GM04503 (cell line): ENCODE data around the gene CAMTA1.

Experiments
- DNase-seq: peaks from one replicate; pipeline ENCODE4 v3.0.0-alpha.2; 2012; ENCODE audit warnings: low read depth

Gene CAMTA1

DNA sequence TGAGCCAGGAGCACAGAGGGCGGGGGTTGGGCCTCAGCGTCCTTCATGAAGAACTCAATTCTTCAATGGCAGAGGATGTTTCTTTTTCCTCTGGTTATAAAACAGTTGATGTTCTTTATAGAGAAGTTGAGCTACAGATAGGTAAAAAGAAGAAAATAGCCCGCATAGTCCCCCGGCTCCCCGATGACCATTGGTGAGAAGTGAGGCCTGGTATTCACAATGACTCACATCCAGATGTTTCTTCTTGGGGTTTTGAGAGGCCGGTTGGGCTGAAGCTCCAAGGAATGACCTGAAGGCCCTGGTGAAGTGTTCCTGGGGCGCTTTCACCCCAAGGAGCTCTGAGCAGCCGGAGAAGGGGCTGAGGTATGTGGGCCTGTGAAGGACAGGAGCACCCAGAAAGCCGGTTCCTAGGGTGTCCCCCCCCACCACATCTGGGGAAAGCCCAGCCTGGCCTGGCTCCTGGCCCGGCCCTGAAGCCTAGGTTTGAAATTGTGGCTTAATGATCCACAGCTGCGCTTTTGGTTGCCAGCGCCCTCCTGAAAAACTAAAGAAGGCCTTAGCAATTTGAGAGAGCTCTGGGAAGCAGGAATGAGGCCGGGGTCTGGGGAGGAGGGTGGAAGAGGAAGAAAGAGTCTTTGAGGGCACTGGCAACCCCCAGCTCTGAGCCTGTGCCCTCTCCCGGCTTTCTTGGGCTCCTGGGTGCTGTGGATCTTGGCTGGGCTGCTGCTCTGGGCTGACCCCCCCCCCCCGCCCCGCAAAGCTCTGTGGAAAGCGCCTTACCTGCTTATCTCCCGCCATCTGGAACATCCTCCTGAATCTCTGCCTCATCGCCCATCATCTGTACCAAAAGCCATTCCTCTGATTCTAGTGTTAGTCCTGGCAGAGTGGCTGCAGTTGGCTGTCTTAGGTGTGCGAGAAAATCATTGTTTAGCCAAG is 444.7 kb downstream of the CAMTA1 start:
- DNase-seq, result no peak

GRCh38 chr1:7232441-7233236 is 447.4 kb downstream of the CAMTA1 start:
- DNase-seq, result no peak

GRCh38 chr1:7233237-7233540 is 447.9 kb downstream of the CAMTA1 start:
- DNase-seq, result no peak

DNA sequence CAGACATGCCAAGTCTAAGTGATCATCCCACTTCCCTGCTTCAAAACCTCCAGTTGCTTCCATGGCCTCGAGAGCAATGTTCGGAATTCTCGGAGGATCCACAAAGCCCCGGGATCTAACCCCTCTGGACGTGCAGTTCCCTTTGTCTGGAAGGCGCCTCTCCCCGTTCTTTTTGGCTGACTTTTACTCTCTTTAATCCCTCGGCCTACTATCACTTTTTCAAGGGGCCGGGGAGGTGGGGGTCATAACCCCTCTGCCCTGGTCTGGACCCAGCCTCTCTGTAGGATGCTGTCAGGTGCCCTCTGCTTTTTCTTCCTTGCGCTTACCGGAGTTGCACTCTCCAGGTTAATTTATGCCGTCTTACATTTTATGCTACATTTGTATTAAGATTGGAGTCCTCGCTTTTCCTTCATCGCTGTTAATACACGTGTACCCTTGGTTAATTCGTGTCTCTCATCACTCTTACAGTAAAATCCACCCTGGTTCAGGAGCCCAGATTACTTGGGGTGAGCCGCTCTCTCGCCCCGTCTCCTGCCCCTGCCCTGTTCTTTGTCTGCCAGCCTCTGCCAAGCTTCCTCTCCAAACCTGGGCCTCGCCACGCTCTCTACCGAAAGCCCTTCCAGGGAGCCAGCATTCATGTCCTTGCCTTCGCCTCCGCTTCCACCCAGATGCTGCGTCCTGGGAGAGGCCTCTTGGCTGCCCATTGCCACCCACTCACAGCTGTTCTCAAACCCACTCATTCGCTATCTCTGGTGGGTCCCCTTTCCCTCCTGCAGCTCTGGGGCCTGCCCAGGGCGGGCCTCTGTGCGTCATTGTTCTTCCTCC is 448.6 kb downstream of the CAMTA1 start:
- DNase-seq, result no peak

DNA sequence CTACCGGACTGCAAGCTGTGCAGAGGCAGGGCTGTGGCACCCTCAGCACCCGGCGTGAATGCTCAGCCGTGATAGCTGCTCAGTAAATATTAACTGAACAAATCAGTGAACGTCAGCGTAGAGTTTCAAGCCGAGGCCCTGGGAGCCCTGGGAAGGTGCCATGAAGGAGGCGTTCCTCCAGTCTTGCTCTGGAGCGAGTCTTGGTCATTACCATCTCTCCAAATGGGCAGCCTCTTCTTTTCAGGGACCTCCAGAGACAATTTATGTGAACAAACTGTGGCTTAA is 449.2 kb downstream of the CAMTA1 start:
- DNase-seq, result no peak

- DNase-seq, result no peak
These were observed 450.7 kb downstream of the CAMTA1 start for GRCh38 chr1:7235871-7236517.

DNA sequence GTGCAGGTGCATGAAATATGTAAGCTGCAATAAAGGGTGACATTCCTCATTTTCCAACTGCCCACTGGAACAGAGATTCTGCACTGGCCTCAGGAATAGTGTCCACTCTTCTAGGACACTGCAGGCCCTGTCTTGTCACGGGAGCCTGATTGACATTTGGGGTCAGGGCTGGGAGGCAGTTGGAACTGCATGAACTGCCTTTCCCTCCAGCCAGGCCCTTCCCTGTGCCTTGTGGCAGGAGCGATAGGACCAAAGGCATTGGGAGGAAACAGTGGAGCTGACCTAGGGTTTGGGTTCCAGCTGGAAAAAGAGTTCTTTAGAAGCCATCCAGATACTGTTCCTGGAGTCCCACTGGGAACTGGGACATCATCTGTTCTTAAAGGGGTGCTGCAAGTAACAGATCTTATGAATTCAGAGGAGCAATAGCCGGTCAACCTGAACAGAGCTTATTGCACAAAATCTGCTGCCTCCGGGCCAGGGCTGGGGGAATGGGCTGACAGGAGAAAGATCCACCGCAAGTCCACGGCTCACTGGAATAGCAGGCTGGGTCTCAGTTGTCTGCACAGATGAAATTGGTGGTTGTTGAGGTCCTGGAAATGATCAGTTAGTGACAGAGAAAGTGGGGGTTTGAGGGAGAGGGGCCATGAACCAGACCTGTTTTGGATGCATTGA is 451.7 kb downstream of the CAMTA1 start:
- no peak for DNase-seq

DNA sequence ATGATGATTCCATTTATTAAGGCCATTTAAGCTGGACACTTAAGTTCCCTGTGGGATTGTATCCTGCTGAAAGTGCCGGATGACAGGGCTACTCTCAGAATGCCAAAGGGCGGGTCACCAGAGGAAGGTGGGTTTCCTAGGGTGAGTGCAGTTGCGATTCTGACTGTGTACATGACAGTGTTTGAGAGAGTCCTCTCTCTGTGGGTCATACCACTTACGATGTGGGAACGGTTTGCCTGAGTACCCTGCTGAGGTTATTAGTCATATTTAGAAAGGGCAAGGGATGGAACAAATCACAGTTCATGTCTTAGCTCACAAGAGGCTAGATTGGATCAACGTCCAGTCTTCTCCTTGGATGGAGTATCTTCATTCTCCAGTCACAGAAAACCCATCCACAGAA is 461.9 kb downstream of the CAMTA1 start:
- no peak for DNase-seq

DNA sequence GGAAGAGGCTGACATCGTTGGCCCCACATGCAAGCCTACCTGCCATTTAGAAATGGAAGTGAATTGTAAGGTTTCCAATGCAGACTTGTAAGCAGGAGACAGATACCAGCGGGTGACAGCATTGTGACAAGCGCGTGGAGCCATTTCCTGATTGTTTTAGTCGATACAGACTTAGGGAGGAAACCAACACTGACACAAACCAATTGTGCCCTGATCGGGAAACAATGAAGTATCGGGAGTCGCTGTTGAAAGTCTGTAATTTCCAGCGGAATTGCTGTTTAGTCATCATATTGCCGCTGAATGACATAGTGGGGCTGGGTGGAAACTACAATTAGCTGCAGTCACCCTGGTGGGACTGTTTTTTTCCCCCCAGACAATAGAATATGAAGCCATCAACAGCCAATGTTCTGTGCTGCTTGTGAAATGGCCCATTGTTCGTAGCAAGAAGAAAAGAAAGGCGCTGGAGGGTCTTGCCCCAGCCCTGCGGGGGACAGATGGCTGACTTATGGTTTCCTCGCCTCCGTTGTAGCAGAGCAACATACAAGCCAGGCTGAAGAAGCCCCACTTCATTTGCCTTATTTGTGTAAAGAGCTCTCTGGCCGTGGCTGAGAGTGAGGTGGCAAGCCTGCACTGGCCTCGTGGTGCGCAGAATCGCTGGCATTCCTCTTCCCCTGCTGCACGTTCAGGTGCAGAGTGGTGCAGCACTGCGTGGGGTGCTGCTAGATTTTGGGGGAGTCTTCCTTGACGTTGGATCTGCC is 462.7 kb downstream of the CAMTA1 start:
- no peak for DNase-seq

GRCh38 chr1:7248549-7249199 is 463.4 kb downstream of the CAMTA1 start:
- no peak for DNase-seq

GRCh38 chr1:7249516-7249915 is 464.3 kb downstream of the CAMTA1 start:
- DNase-seq, result no peak

- no peak for DNase-seq
These were observed 464.9 kb downstream of the CAMTA1 start for GRCh38 chr1:7250176-7250575.

- DNase-seq, result peak; percentile 17
These were observed 465.6 kb downstream of the CAMTA1 start for GRCh38 chr1:7250597-7251453.

GRCh38 chr1:7251454-7251800 is 466.2 kb downstream of the CAMTA1 start:
- DNase-seq, result no peak

- no peak for DNase-seq
These were observed 467.3 kb downstream of the CAMTA1 start for GRCh38 chr1:7252411-7253117.

DNA sequence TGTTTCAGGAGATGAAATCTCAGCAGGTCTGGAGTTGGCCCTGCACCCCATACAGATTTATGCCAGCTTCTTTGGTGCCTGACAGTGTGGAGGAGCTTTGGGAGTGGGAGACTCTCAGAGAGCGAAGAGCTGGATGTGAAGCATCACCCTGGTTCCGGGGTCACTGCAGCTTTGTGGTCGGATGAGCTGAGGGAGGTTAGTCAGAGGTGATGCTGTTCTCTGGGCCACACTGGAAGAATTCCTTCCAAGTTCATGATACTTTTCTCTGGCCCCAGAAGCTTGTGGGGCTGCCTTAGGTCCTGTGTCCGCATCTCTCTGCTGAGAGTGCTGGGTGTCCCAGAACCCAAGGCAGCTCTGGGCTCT is 467.8 kb downstream of the CAMTA1 start:
- peak; percentile 8 for DNase-seq

DNA sequence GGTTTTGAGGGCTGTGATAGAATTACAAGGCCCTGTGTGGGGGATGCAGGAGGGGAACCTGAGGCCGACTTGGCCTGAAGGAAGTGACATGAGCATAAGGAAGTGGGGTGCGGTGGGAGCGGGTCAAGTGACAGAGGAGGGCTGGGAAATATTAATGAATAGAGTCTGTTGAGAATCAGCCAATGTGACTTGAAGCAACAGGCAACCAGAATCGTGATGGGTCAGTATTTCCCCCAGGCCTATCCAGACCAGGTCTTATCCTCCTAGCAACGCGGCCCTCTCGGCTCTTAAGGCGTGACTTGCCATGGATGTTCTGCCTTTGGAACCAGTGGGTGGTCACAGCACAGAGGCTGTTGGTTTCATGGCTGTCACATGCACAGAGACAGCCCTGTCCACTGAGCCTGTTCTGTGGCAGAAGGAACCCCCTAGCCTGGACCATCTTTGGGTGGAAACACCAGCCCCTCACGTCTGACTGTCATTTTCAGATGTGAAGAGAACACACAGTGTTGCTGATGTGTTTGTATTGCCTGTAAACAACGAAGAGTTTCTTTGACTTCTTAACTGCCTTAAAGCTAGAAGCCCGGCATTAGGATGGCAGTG is 468.8 kb downstream of the CAMTA1 start:
- DNase-seq, result no peak

GRCh38 chr1:7255303-7256058 is 470.2 kb downstream of the CAMTA1 start:
- DNase-seq, result peak; percentile 15
